K562 (cell line): Measurements from ENCODE around the gene WTAP. TPM values are rescaled to one million over a fixed set of nuclear protein-coding genes. Genes with fewer than 3 reads are reported as not detected.

Source experiments
- CBX1 ChIP-seq: sonication (generic); IDR thresholded peaks from 2 replicates; pipeline ENCODE4 v1.6.1; 2016; ENCODE audit warnings: antibody characterized with exemption, low read depth, mild to moderate bottlenecking
- HMG20B ChIP-seq: fragments of 250-450 bp; sonication (Bioruptor Pico); IDR thresholded peaks from 2 replicates; pipeline ENCODE4 v1.5.0; 2021; ENCODE audit warnings: mild to moderate bottlenecking
- HMGN3 ChIP-seq: IDR thresholded peaks from 2 replicates; pipeline ENCODE4 v1.6.1; 2011; ENCODE audit warnings: borderline replicate concordance, low read depth, mild to moderate bottlenecking, mixed read lengths, low read length; ENCODE audit not compliant: insufficient read length; ENCODE audit errors: extremely low read depth
- MTA3 ChIP-seq: fragments of 450-650 bp; formaldehyde crosslinking; IDR thresholded peaks from 2 replicates; pipeline ENCODE4 v1.6.1; 2017; ENCODE audit warnings: mild to moderate bottlenecking, borderline replicate concordance
- MYBL2 ChIP-seq, 2 experiments: fragments of 450-650 bp in 1 of 2; sonication (generic) in 1 of 2; formaldehyde crosslinking in 1 of 2; IDR thresholded peaks; 2 replicates each; pipeline versions ENCODE4 v1.6.1 to v1.8.1; 2017 to 2022; ENCODE audit warnings: borderline replicate concordance in 1 of 2, inconsistent platforms in 1 of 2, low read depth in 1 of 2, mild to moderate bottlenecking in 1 of 2, missing genetic modification reagents in 1 of 2, moderate library complexity in 1 of 2
- PHF21A ChIP-seq: fragments of 450-650 bp; IDR thresholded peaks from 2 replicates; pipeline ENCODE4 v1.6.1; 2017; ENCODE audit warnings: low read depth, borderline replicate concordance
- U2AF2 ChIP-seq: fragments of 200-400 bp; formaldehyde crosslinking; optimal IDR thresholded peaks from 2 replicates; pipeline ENCODE3; 2017; ENCODE audit warnings: low read depth, mild to moderate bottlenecking, low read length
- ZNF212 ChIP-seq: fragments of 450-650 bp; formaldehyde crosslinking; IDR thresholded peaks from 2 replicates; pipeline ENCODE4 v1.4.0; 2020; ENCODE audit warnings: mild to moderate bottlenecking
- ZNF584 ChIP-seq: fragments of 200-800 bp; sonication (Bioruptor generic); IDR thresholded peaks from 2 replicates; pipeline ENCODE4 v1.6.1; 2016; ENCODE audit warnings: low read depth, mild to moderate bottlenecking, missing genetic modification characterization, missing compliant biosample characterization
- polyA plus RNA-seq, 8 experiments: library from polyadenylated mRNA; depleted of rRNA in 4 of 8; stranded (reverse) in 5 of 8; unstranded in 3 of 8; fragments of >200 nt; fragmentation: Nextera tagmentation in 2 of 8; fragmentation: Illumina TruSeq in 1 of 8; extraction: Ambion mirVana in 2 of 8; extraction: Trizol in 1 of 8; gene quantifications; 2 replicates each; pipeline versions ENCODE4 v1.2.1 to v1.2.3, GENCODE V29; 2011 to 2014; ENCODE audit warnings: inconsistent platforms in 1 of 8, missing spikeins in 1 of 8
- total RNA-seq, 7 experiments: library from RNA; depleted of rRNA in 6 of 7; stranded (reverse); fragments of >200 nt in 6 of 7; fragmentation: Illumina TruSeq in 2 of 7; extraction: Trizol in 2 of 7; gene quantifications; 2 replicates each; pipeline versions ENCODE4 v1.2.1 to v1.2.3, GENCODE V29; 2011 to 2021; ENCODE audit warnings: low replicate concordance in 1 of 7
- TF ChIP-seq, protein P1 (sequence below): fragments of 250-450 bp; sonication (Bioruptor Pico); IDR thresholded peaks from 2 replicates; pipeline ENCODE4 v1.9.0; 2021; ENCODE audit warnings: mild to moderate bottlenecking, inconsistent platforms
- TF ChIP-seq, protein P2 (sequence below): sonication (generic); formaldehyde crosslinking; IDR thresholded peaks from 2 replicates; pipeline ENCODE4 v1.8.1; 2023; ENCODE audit warnings: mild to moderate bottlenecking, missing genetic modification reagents
- TF ChIP-seq, protein P3 (sequence below), 2 experiments: fragments of 450-650 bp; IDR thresholded peaks; 2 replicates each; pipeline ENCODE4 v1.6.1; 2016
- TF ChIP-seq, protein P4 (sequence below): fragments of 450-650 bp; IDR thresholded peaks from 2 replicates; pipeline ENCODE4 v1.7.1; 2018; ENCODE audit warnings: mild to moderate bottlenecking, low read depth; ENCODE audit not compliant: partially characterized antibody
- TF ChIP-seq, protein P5 (sequence below): fragments of 450-650 bp; formaldehyde crosslinking; IDR thresholded peaks from 2 replicates; pipeline ENCODE4 v1.4.0; 2020; ENCODE audit warnings: mild to moderate bottlenecking
- TF ChIP-seq, protein P6 (sequence below), 2 experiments: fragments of 250-450 bp in 1 of 2; fragments of 450-650 bp in 1 of 2; sonication (Bioruptor Pico) in 1 of 2; IDR thresholded peaks; 2 replicates each; pipeline versions ENCODE4 v1.6.1 to v1.8.0; 2016 to 2021; ENCODE audit warnings: mild to moderate bottlenecking in 2 of 2, moderate library complexity in 2 of 2, missing compliant biosample characterization in 1 of 2, missing genetic modification characterization in 1 of 2

WTAP gene
- total and polyA plus RNA-seq, 9 of the 15 experiments (the other 6 are each of a cell fraction or from before 2014, with no cell fraction given) = 52.4 to 156 (median 110) TPM

DNA sequence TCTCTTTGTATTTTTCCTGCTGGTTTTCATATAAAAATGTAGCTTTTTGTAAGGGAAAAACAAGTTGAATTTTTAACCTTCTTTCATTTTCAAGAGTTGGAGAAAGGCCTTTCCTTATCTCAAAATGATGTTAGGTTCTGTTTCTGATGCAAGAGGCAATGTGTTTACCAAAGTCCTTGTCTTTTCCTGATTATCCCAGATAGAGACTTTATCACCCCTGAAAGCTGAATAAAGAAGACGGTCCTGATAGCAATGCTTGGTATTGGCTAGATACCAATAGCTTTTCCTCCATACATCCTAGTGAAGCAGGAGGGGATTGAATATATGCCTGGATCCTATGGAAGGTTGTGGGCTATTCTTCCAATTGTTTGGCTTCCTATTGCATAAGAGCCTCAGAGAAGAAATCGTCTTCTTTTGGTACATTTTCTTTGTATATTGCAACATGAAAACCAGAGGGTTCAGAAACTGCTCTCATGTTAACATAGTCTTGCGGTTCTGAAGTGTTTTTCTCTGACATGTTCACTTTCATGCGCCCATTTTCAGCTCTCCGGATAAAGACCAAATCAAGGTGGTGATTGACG lies 78.2 kb downstream of the WTAP start (continued):
- no peak for TF ChIP-seq HMGN3
- TF ChIP-seq, protein P1, sequence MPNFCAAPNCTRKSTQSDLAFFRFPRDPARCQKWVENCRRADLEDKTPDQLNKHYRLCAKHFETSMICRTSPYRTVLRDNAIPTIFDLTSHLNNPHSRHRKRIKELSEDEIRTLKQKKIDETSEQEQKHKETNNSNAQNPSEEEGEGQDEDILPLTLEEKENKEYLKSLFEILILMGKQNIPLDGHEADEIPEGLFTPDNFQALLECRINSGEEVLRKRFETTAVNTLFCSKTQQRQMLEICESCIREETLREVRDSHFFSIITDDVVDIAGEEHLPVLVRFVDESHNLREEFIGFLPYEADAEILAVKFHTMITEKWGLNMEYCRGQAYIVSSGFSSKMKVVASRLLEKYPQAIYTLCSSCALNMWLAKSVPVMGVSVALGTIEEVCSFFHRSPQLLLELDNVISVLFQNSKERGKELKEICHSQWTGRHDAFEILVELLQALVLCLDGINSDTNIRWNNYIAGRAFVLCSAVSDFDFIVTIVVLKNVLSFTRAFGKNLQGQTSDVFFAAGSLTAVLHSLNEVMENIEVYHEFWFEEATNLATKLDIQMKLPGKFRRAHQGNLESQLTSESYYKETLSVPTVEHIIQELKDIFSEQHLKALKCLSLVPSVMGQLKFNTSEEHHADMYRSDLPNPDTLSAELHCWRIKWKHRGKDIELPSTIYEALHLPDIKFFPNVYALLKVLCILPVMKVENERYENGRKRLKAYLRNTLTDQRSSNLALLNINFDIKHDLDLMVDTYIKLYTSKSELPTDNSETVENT (CRISPR knock-in tag) = no peak
- TF ChIP-seq, protein P2, sequence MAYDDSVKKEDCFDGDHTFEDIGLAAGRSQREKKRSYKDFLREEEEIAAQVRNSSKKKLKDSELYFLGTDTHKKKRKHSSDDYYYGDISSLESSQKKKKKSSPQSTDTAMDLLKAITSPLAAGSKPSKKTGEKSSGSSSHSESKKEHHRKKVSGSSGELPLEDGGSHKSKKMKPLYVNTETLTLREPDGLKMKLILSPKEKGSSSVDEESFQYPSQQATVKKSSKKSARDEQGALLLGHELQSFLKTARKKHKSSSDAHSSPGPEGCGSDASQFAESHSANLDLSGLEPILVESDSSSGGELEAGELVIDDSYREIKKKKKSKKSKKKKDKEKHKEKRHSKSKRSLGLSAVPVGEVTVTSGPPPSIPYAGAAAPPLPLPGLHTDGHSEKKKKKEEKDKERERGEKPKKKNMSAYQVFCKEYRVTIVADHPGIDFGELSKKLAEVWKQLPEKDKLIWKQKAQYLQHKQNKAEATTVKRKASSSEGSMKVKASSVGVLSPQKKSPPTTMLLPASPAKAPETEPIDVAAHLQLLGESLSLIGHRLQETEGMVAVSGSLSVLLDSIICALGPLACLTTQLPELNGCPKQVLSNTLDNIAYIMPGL (CRISPR knock-in tag) = no peak
- no peak for TF ChIP-seq CBX1
- TF ChIP-seq MYBL2 (IDR thresholded peaks at IDR 0.05; ENCODE audit: low read depth) = no peak
- TF ChIP-seq MYBL2 (CRISPR knock-in tag; IDR thresholded peaks at IDR 0.05; ENCODE audit: borderline replicate concordance) = no peak
- peak; percentile 25; the same call in 1 of the 2 replicates for TF ChIP-seq ZNF584 (CRISPR knock-in tag)
- no peak for TF ChIP-seq PHF21A
- TF ChIP-seq, protein P3, sequence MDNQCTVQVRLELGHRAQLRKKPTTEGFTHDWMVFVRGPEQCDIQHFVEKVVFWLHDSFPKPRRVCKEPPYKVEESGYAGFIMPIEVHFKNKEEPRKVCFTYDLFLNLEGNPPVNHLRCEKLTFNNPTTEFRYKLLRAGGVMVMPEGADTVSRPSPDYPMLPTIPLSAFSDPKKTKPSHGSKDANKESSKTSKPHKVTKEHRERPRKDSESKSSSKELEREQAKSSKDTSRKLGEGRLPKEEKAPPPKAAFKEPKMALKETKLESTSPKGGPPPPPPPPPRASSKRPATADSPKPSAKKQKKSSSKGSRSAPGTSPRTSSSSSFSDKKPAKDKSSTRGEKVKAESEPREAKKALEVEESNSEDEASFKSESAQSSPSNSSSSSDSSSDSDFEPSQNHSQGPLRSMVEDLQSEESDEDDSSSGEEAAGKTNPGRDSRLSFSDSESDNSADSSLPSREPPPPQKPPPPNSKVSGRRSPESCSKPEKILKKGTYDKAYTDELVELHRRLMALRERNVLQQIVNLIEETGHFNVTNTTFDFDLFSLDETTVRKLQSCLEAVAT (IDR thresholded peaks at IDR 0.05) = no peak
- TF ChIP-seq, protein P4, sequence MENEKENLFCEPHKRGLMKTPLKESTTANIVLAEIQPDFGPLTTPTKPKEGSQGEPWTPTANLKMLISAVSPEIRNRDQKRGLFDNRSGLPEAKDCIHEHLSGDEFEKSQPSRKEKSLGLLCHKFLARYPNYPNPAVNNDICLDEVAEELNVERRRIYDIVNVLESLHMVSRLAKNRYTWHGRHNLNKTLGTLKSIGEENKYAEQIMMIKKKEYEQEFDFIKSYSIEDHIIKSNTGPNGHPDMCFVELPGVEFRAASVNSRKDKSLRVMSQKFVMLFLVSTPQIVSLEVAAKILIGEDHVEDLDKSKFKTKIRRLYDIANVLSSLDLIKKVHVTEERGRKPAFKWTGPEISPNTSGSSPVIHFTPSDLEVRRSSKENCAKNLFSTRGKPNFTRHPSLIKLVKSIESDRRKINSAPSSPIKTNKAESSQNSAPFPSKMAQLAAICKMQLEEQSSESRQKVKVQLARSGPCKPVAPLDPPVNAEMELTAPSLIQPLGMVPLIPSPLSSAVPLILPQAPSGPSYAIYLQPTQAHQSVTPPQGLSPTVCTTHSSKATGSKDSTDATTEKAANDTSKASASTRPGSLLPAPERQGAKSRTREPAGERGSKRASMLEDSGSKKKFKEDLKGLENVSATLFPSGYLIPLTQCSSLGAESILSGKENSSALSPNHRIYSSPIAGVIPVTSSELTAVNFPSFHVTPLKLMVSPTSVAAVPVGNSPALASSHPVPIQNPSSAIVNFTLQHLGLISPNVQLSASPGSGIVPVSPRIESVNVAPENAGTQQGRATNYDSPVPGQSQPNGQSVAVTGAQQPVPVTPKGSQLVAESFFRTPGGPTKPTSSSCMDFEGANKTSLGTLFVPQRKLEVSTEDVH = no peak
- TF ChIP-seq, protein P5, sequence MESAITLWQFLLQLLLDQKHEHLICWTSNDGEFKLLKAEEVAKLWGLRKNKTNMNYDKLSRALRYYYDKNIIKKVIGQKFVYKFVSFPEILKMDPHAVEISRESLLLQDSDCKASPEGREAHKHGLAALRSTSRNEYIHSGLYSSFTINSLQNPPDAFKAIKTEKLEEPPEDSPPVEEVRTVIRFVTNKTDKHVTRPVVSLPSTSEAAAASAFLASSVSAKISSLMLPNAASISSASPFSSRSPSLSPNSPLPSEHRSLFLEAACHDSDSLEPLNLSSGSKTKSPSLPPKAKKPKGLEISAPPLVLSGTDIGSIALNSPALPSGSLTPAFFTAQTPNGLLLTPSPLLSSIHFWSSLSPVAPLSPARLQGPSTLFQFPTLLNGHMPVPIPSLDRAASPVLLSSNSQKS (CRISPR knock-in tag) = no peak
- TF ChIP-seq HMG20B (CRISPR knock-in tag) = no peak
- no peak for TF ChIP-seq U2AF2
- no peak for TF ChIP-seq ZNF212 (CRISPR knock-in tag)
- no peak for TF ChIP-seq MTA3
- TF ChIP-seq, protein P6, sequence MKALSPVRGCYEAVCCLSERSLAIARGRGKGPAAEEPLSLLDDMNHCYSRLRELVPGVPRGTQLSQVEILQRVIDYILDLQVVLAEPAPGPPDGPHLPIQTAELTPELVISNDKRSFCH (CRISPR knock-in tag; IDR thresholded peaks at IDR 0.05) = no peak
- TF ChIP-seq, protein P6 (tag; IDR thresholded peaks at IDR 0.05) = 0 out of 2 replicates have a peak, but pooled peaks have one; percentile 9
